Esophagus squamous epithelium (tissue), 4 donors: ENCODE results near the gene GLI2.

ENCODE experiments used
- CTCF ChIP-seq, 6 experiments: fragments of 450-650 bp in 4 of 6; fragments of 200-600 bp in 2 of 6; sonication (generic) in 2 of 6; IDR thresholded peaks; one replicate each; pipeline ENCODE4 v1.5.1; 2016 to 2019; ENCODE audit warnings: antibody characterized with exemption in 6 of 6, mild to moderate bottlenecking in 4 of 6, moderate library complexity in 4 of 6
- POLR2A ChIP-seq, 4 donors: fragments of 450-650 bp; IDR thresholded peaks; one replicate each; pipeline ENCODE4 v1.6.1; 2017; ENCODE audit warnings: antibody characterized with exemption in 4 of 4, mild to moderate bottlenecking in 4 of 4, moderate library complexity in 3 of 4

GRCh38 chr2:120740765-120741524 lies 5.3 kb downstream of the GLI2 start:
- no peak for TF ChIP-seq POLR2A (IDR thresholded peaks at IDR 0.05)
- no peak for TF ChIP-seq CTCF (IDR thresholded peaks at IDR 0.05)
